ENCODE results near the gene GP5. TPM values are rescaled to one million over a fixed set of nuclear protein-coding genes. Genes with fewer than 3 reads are reported as not detected.

Gene GP5
- total RNA-seq, 3 donors from 2014 or later, result 0.16 TPM; not detected in 2

DNA sequence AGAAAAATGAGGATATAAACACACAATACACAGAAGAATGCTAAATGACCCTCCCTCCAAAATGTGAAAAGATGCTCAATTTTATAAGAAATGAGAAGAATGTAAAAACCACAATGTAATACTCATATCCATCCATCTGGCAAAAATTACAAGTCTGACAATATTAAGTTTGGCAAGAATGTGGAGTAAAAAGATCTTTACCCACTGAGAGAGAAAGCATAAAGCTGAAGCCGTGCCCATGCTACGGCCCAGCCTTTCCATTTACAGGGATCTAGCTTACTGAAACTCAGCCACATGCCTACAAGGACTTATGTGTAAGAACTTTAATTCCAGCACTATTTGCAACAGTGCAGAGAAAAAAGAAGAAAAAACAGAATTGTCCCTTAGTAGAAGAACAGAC is 44.8 kb upstream of the GP5 start:
- Histone ChIP-seq H3K36me3 (peaks cover 9% of the 10 kb centered on the region), H3K27ac (no peak overlapping the region), H3K27me3 (no peaks in the 10 kb centered on the region), H3K4me3 (no peak overlapping the region), H3K9me3 (no peaks in the 10 kb centered on the region), H3K4me1 (no peaks in the 10 kb centered on the region)
- TF ChIP-seq POLR2AphosphoS5 (IDR thresholded peaks at IDR 0.05), result no peak
- TF ChIP-seq, protein P1, sequence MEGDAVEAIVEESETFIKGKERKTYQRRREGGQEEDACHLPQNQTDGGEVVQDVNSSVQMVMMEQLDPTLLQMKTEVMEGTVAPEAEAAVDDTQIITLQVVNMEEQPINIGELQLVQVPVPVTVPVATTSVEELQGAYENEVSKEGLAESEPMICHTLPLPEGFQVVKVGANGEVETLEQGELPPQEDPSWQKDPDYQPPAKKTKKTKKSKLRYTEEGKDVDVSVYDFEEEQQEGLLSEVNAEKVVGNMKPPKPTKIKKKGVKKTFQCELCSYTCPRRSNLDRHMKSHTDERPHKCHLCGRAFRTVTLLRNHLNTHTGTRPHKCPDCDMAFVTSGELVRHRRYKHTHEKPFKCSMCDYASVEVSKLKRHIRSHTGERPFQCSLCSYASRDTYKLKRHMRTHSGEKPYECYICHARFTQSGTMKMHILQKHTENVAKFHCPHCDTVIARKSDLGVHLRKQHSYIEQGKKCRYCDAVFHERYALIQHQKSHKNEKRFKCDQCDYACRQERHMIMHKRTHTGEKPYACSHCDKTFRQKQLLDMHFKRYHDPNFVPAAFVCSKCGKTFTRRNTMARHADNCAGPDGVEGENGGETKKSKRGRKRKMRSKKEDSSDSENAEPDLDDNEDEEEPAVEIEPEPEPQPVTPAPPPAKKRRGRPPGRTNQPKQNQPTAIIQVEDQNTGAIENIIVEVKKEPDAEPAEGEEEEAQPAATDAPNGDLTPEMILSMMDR (IDR thresholded peaks at IDR 0.05), result no peak
- no peak for DNase-seq (ENCODE audit: low spot score in 2 of 2)
- intact Hi-C loops (cut with DNase I; ENCODE audit: low total_unique reads), result loop anchor here (5.0 kb wide), 1 partner anchor 582 kb away; no protein-coding TSS in a partner anchor

DNA sequence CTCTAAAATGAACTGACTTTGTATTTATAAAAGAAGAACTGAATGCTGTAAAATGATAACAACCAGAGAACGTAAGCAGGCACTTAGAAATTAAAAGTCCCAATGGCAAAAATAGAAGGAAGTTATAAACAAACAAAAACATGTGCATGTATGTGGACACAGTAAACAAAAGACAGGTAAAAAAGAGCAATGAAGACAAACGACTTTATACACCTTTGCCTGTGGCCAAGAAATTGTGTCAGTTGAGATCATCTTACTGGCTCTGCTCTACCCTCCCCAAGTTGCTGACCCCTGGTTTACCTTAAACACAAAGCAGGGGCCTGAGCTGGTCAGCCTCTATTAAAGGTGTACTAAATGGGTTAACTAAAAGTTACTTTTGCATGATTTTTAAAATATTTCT is 41.7 kb upstream of the GP5 start:
- no peaks in the 10 kb centered on the region for H3K36me3 ChIP-seq

GRCh38 chr3:194439881-194440550 is 41.0 kb upstream of the GP5 start:
- H3K4me3 ChIP-seq, result no peak overlapping the region
- H3K36me3 ChIP-seq, result no peaks in the 10 kb centered on the region
- H3K27me3 ChIP-seq, result no peaks in the 10 kb centered on the region
- no peaks in the 10 kb centered on the region for H3K4me1 ChIP-seq
- TF ChIP-seq POLR2A (IDR thresholded peaks at IDR 0.05) (no peak), POLR2AphosphoS5 (IDR thresholded peaks at IDR 0.05) (no peak)
- TF ChIP-seq, protein P1 (IDR thresholded peaks at IDR 0.05), result no peak
- DNase-seq (ENCODE audit: low spot score in 2 of 2), result no peak
- no peak overlapping the region for H3K27ac ChIP-seq
- intact Hi-C loops (cut with DNase I; ENCODE audit: low total_unique reads), result loop anchor here (5.0 kb wide), 1 partner anchor 578 kb away; no protein-coding TSS in a partner anchor
- H3K9me3 ChIP-seq, result no peaks in the 10 kb centered on the region

More for the DNA sequence above, 41.7 kb upstream of the GP5 start:
- H3K27ac ChIP-seq, result no peak overlapping the region
- intact Hi-C loops (cut with DNase I; ENCODE audit: low total_unique reads), result loop anchor here (5.0 kb wide), 1 partner anchor 578 kb away; no protein-coding TSS in a partner anchor
- no peaks in the 10 kb centered on the region for H3K9me3 ChIP-seq
- no peaks in the 10 kb centered on the region for H3K4me1 ChIP-seq
- no peak for DNase-seq (ENCODE audit: low spot score in 2 of 2)
- TF ChIP-seq, protein P1 (IDR thresholded peaks at IDR 0.05), result no peak
- no peak for TF ChIP-seq POLR2A (IDR thresholded peaks at IDR 0.05)
- no peak for TF ChIP-seq POLR2AphosphoS5 (IDR thresholded peaks at IDR 0.05)
- H3K27me3 ChIP-seq, result no peaks in the 10 kb centered on the region
- H3K4me3 ChIP-seq, result no peak overlapping the region

DNA sequence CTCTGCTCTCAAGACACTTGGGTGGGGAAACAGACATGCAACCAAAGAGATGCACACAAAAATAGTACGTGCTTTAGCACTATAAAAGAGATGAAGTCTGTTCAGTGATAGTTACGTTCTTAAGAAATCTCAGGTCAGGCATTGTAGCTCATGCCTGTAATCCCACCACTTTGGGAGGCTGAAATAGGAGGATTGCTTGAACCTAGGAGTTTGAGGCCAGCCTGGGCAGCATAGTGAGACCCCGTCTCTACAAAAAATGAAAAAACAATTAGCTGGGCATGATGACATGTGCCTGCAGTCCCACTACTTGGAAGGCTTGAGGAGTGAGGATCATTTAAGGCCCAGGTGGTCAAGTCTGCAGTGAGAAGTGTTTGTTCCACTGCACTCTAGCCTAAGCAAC is 35.4 kb upstream of the GP5 start:
- no peak overlapping the region for H3K27ac ChIP-seq
- intact Hi-C loops (cut with DNase I; ENCODE audit: low total_unique reads), result no loop called here
- no peaks in the 10 kb centered on the region for H3K9me3 ChIP-seq
- no peak overlapping the region for H3K4me3 ChIP-seq
- no peaks in the 10 kb centered on the region for H3K27me3 ChIP-seq
- H3K36me3 ChIP-seq, result no peaks in the 10 kb centered on the region
- TF ChIP-seq, protein P1 (IDR thresholded peaks at IDR 0.05), result no peak
- TF ChIP-seq POLR2A (IDR thresholded peaks at IDR 0.05), result no peak
- TF ChIP-seq POLR2AphosphoS5 (IDR thresholded peaks at IDR 0.05), result no peak
- no peak for DNase-seq (ENCODE audit: low spot score in 2 of 2)
- no peaks in the 10 kb centered on the region for H3K4me1 ChIP-seq

- TF ChIP-seq POLR2A (IDR thresholded peaks at IDR 0.05), result no peak
- TF ChIP-seq POLR2AphosphoS5 (IDR thresholded peaks at IDR 0.05), result no peak
- TF ChIP-seq, protein P1 (IDR thresholded peaks at IDR 0.05), result no peak
- Histone ChIP-seq H3K27ac (no peak overlapping the region), H3K4me1 (no peaks in the 10 kb centered on the region), H3K9me3 (no peaks in the 10 kb centered on the region), H3K27me3 (no peaks in the 10 kb centered on the region), H3K4me3 (no peak overlapping the region), H3K36me3 (no peaks in the 10 kb centered on the region)
- intact Hi-C loops (cut with DNase I; ENCODE audit: low total_unique reads), result no loop called here
- DNase-seq (ENCODE audit: low spot score in 2 of 2), result no peak
Measured at GRCh38 chr3:194431554-194431953, 32.5 kb upstream of the GP5 start.

All from breast epithelium (tissue), 4 donors.